KMS-11 (cell line): ENCODE data around the gene BSND.
A peak's percentile ranks its signal among the peaks of the same experiment; 100 is the strongest.

Experiments used
- H2AFZ ChIP-seq: fragments of 200-600 bp; sonication (generic); 2 replicates; pipeline ENCODE4 v1.6.1; 2016; ENCODE audit warnings: antibody characterized with exemption, mixed run types, low read depth
- H3K27ac ChIP-seq: fragments of 200-600 bp; sonication (generic); 2 replicates; pipeline ENCODE4 v1.6.1; 2016; ENCODE audit warnings: mild to moderate bottlenecking, mixed run types
- H3K27me3 ChIP-seq: fragments of 200-600 bp; sonication (generic); 2 replicates; pipeline ENCODE4 v1.6.1; 2017; ENCODE audit warnings: mild to moderate bottlenecking, low read depth, mixed run types, moderate library complexity; ENCODE audit not compliant: insufficient read depth
- H3K36me3 ChIP-seq: fragments of 200-600 bp; sonication (generic); 2 replicates; pipeline ENCODE4 v1.6.1; 2017; ENCODE audit warnings: mild to moderate bottlenecking, mixed run types; ENCODE audit not compliant: insufficient read depth
- H3K4me1 ChIP-seq: fragments of 200-600 bp; sonication (generic); 2 replicates; pipeline ENCODE4 v1.6.1; 2016; ENCODE audit warnings: mild to moderate bottlenecking, low read depth, mixed run types; ENCODE audit not compliant: poor library complexity, severe bottlenecking
- H3K4me2 ChIP-seq: fragments of 200-600 bp; sonication (generic); 2 replicates; pipeline ENCODE4 v1.7.0; 2016; ENCODE audit warnings: mild to moderate bottlenecking, mixed run types
- H3K4me3 ChIP-seq: fragments of 200-600 bp; sonication (generic); IDR thresholded peaks from 2 replicates; pipeline ENCODE4 v1.6.1; 2017; ENCODE audit warnings: low read depth, low read length, mixed read lengths; ENCODE audit not compliant: insufficient read depth
- H3K79me2 ChIP-seq: fragments of 200-600 bp; sonication (generic); 2 replicates; pipeline ENCODE4 v1.6.1; 2016; ENCODE audit warnings: low read depth, mixed run types; ENCODE audit not compliant: insufficient read depth
- H3K9ac ChIP-seq: fragments of 200-600 bp; sonication (generic); 2 replicates; pipeline ENCODE4 v1.6.1; 2016; ENCODE audit warnings: mild to moderate bottlenecking, mixed run types
- H4K20me1 ChIP-seq: fragments of 200-600 bp; sonication (generic); 2 replicates; pipeline ENCODE4 v1.6.1; 2016; ENCODE audit warnings: mild to moderate bottlenecking, mixed run types; ENCODE audit not compliant: insufficient read depth
- TF ChIP-seq, protein P1 (sequence below): fragments of 200-600 bp; sonication (generic); conservative IDR thresholded peaks from 2 replicates; pipeline ENCODE4 v1.6.1; 2017; ENCODE audit warnings: low read depth, mild to moderate bottlenecking, antibody characterized with exemption, low read length, moderate library complexity, mixed read lengths

Gene BSND

DNA sequence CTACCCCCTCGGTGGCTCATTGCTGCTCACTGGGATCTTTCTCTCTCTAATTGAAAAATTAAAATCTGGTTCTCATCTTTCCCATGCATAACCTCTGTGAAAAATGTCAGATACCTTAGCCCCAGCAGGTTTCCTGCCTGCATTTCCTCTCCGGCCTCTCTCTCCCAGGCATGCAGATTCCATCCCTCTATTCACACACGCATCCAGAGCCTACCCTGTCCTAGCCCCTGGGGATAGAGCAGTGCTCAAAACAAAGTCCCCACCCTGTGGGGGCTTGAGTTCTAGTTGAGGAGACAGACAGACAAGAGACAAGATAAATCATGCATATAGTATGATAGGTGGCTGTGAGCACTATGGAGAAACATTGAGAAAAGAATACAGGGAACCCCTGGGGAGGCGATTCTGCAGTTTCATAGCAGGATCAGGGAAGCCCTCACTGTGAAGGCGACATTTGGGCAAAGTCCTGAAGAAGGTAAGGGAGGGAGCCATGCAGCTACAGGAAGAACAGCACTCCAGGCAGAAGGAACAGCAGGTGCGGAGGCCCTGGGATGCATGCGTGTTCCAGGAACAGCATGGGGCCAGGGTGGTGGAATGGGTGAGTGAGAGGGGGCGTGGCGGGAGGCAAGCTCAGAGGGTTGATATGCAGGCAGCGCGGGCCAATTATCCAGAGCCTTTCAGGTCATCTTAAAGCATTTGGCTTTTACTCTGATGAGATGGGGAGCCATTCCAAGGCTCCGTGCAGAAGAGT lies 3.5 kb upstream of the BSND start:
- H3K27ac ChIP-seq: no peak overlapping the region
- no peak overlapping the region for H2AFZ ChIP-seq
- H3K79me2 ChIP-seq: no peaks in the 10 kb centered on the region
- no peaks in the 10 kb centered on the region for H3K36me3 ChIP-seq
- TF ChIP-seq, protein P1, sequence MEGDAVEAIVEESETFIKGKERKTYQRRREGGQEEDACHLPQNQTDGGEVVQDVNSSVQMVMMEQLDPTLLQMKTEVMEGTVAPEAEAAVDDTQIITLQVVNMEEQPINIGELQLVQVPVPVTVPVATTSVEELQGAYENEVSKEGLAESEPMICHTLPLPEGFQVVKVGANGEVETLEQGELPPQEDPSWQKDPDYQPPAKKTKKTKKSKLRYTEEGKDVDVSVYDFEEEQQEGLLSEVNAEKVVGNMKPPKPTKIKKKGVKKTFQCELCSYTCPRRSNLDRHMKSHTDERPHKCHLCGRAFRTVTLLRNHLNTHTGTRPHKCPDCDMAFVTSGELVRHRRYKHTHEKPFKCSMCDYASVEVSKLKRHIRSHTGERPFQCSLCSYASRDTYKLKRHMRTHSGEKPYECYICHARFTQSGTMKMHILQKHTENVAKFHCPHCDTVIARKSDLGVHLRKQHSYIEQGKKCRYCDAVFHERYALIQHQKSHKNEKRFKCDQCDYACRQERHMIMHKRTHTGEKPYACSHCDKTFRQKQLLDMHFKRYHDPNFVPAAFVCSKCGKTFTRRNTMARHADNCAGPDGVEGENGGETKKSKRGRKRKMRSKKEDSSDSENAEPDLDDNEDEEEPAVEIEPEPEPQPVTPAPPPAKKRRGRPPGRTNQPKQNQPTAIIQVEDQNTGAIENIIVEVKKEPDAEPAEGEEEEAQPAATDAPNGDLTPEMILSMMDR: no peak
- no peaks in the 10 kb centered on the region for H3K4me1 ChIP-seq
- no peak overlapping the region for H3K9ac ChIP-seq
- no peak overlapping the region for H3K4me2 ChIP-seq
- no peaks in the 10 kb centered on the region for H4K20me1 ChIP-seq
- no peak overlapping the region for H3K4me3 ChIP-seq
- H3K27me3 ChIP-seq: no peaks in the 10 kb centered on the region

DNA sequence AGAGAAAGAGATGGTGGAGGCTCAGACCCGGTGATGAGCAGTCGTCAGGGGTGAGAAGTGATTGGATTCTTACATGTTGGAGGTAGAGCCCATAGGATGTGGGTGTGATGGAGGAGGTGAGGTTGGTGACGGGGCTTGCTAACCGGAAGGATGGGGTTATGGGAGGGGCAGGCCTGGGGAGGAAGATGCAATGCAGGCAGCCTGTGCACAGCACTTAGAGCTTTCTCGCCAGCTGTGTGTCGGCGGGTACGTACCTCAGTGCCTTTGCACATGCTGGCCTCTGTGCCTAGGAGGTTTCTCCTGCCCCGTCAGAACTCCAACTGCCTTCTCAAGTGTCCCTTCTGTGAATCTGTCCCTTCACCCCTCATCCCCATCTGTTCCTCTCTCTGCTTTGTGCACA lies 2.9 kb upstream of the BSND start:
- Histone ChIP-seq H3K4me2 (no peak overlapping the region), H2AFZ (peak overlapping the region; percentile 22; the same call in 1 of the 2 replicates), H3K4me1 (no peaks in the 10 kb centered on the region), H3K9ac (no peak overlapping the region), H4K20me1 (no peaks in the 10 kb centered on the region), H3K4me3 (no peak overlapping the region), H3K36me3 (no peaks in the 10 kb centered on the region), H3K79me2 (no peaks in the 10 kb centered on the region), H3K27me3 (no peaks in the 10 kb centered on the region), H3K27ac (no peak overlapping the region)
- TF ChIP-seq, protein P1: no peak

DNA sequence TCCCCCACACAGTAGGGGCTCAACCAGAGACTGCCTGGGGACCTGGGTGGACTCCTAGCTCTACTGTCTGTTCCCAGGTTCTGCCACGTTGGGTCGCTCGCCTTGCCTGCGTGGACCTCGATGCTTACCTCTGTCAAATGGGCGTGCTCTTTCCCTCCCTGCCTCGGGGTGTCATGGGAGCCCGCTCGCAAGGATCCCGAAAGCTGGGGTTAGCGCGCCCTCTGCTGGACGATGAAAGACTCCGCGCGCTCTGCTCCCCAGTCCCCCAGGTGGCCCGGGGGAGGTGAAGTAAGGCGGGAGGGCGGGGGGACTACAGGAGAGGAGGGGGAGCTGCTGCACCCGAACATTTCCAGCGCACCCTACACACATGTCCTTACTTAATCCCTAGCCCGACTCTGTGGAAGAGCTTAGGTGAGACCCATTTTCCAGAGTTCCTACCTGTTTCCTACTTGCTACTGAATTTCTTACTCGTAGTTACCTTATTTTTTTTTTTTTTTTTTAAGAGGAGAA lies 2.3 kb upstream of the BSND start:
- H3K79me2 ChIP-seq: no peaks in the 10 kb centered on the region

DNA sequence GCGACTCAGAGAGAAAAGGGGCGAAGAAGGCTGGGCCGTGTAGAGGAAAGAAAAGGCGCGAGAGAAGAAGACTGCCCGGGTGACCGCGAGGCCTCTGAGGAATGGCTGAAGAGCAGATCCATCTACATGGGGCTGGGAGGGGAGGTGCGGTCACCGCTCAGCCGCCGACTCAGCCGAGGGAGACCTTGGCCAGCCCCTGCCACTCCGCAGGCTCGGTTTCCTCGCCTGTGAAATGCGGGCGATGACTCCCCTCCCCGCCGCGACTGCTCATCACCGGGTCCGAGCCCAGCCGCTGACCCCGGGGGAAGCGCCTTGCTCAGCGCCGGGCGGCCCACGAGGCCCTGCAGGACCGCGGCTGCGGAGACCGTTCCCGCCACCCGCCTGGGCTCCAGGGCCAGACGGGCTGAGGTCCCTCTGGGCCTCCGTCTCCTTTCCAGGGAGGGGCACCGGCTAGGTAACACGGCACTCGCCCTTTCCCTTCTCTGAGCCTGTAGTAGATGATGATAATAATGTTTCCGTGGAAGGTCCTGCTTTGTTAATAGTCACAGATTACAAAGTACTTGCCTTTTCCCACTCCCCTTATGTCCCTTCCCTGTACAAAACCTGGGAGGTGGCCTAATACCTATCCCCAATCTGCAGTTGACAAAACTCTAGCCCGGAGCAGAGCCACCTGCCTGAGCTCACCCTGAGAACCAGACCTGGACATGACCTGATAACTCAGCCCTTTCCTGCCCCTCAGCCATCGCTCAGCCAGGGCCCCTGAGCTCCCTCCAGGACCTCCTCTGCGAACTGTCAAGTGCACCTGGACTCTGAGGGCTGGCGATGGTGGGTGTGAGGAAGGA lies 1.6 kb upstream of the BSND start:
- TF ChIP-seq, protein P1: no peak
- H3K4me3 ChIP-seq: no peak overlapping the region
- H3K9ac ChIP-seq: no peak overlapping the region
- no peaks in the 10 kb centered on the region for H3K36me3 ChIP-seq
- H3K27ac ChIP-seq: no peak overlapping the region
- peak overlapping the region; percentile 22; the same call in 1 of the 2 replicates for H2AFZ ChIP-seq
- H3K27me3 ChIP-seq: no peaks in the 10 kb centered on the region
- H3K79me2 ChIP-seq: no peaks in the 10 kb centered on the region
- no peaks in the 10 kb centered on the region for H4K20me1 ChIP-seq
- 0 out of 2 replicates have a peak overlapping the region, but pooled peaks have one; percentile 17 for H3K4me2 ChIP-seq
- H3K4me1 ChIP-seq: no peaks in the 10 kb centered on the region

More for the DNA sequence above, 2.3 kb upstream of the BSND start:
- no peak overlapping the region for H3K9ac ChIP-seq
- H3K4me1 ChIP-seq: no peaks in the 10 kb centered on the region
- no peak overlapping the region for H3K4me3 ChIP-seq
- peak overlapping the region; percentile 22; the same call in 1 of the 2 replicates for H2AFZ ChIP-seq
- no peaks in the 10 kb centered on the region for H3K36me3 ChIP-seq
- no peaks in the 10 kb centered on the region for H4K20me1 ChIP-seq
- H3K27me3 ChIP-seq: no peaks in the 10 kb centered on the region
- 0 out of 2 replicates have a peak overlapping the region, but pooled peaks have one; percentile 17 for H3K4me2 ChIP-seq
- TF ChIP-seq, protein P1: peak; percentile 77
- H3K27ac ChIP-seq: no peak overlapping the region
